Jurkat, Clone E6-1 (cell line): ENCODE measurements around the gene GRPEL2.

ENCODE experiments used
- DNase-seq: peaks from one replicate; pipeline ENCODE4 v3.0.0-alpha.2; 2011; ENCODE audit warnings: low read depth, low spot score
- H3K4me3 ChIP-seq: 2 replicates; pipeline ENCODE4 v1.5.1; 2011; ENCODE audit warnings: mild to moderate bottlenecking, low read length, control low read depth, moderate library complexity

GRPEL2 gene

GRCh38 chr5:149372076-149372795 lies 26.9 kb downstream of the GRPEL2 start:
- no peak overlapping the region for H3K4me3 ChIP-seq
- DNase-seq: no peak

- no peak overlapping the region for H3K4me3 ChIP-seq
These were observed 27.6 kb downstream of the GRPEL2 start for GRCh38 chr5:149372932-149373331.

GRCh38 chr5:149374303-149374702 lies 29.0 kb downstream of the GRPEL2 start:
- no peak overlapping the region for H3K4me3 ChIP-seq
- DNase-seq: no peak

More at GRCh38 chr5:149372932-149373331, 27.6 kb downstream of the GRPEL2 start:
- no peak for DNase-seq

GRCh38 chr5:149374801-149375200 lies 29.5 kb downstream of the GRPEL2 start:
- no peak overlapping the region for H3K4me3 ChIP-seq
- no peak for DNase-seq

GRCh38 chr5:149375434-149375833 lies 30.1 kb downstream of the GRPEL2 start:
- no peak overlapping the region for H3K4me3 ChIP-seq
- DNase-seq: no peak

GRCh38 chr5:149376104-149376503 lies 30.8 kb downstream of the GRPEL2 start:
- DNase-seq: no peak
- H3K4me3 ChIP-seq: no peak overlapping the region

GRCh38 chr5:149376711-149377447 lies 31.6 kb downstream of the GRPEL2 start:
- DNase-seq: no peak
- no peak overlapping the region for H3K4me3 ChIP-seq

GRCh38 chr5:149378241-149378820 lies 33.0 kb downstream of the GRPEL2 start:
- H3K4me3 ChIP-seq: no peak overlapping the region
- no peak for DNase-seq

- no peak for DNase-seq
- H3K4me3 ChIP-seq: no peak within 1 kb of the TSS
These were observed 34.0 kb downstream of the GRPEL2 start, which contains the start of gene IL17B for GRCh38 chr5:149379177-149379761. Gene IL17B, minus strand, starts transcription at chr5:149379292. Its CDS starts 67 bp downstream, at chr5:149379225.

- DNase-seq: no peak
- H3K4me3 ChIP-seq: no peak overlapping the region
These were observed 34.6 kb downstream of the GRPEL2 start for GRCh38 chr5:149379818-149380374.

GRCh38 chr5:149380466-149381121 lies 35.3 kb downstream of the GRPEL2 start:
- H3K4me3 ChIP-seq: no peak overlapping the region
- DNase-seq: no peak

GRCh38 chr5:149381261-149381985 lies 36.1 kb downstream of the GRPEL2 start:
- no peak overlapping the region for H3K4me3 ChIP-seq
- DNase-seq: no peak

GRCh38 chr5:149381986-149382338 lies 36.7 kb downstream of the GRPEL2 start:
- H3K4me3 ChIP-seq: no peak overlapping the region
- peak; percentile 42 for DNase-seq

GRCh38 chr5:149382517-149383220 lies 37.4 kb downstream of the GRPEL2 start:
- DNase-seq: no peak
- no peak overlapping the region for H3K4me3 ChIP-seq

- no peak for DNase-seq
- no peak overlapping the region for H3K4me3 ChIP-seq
These were observed 38.1 kb downstream of the GRPEL2 start for GRCh38 chr5:149383399-149383798.

- H3K4me3 ChIP-seq: no peak overlapping the region
- DNase-seq: no peak
These were observed 40.9 kb downstream of the GRPEL2 start for GRCh38 chr5:149386166-149386565.

GRCh38 chr5:149387081-149387631 lies 41.9 kb downstream of the GRPEL2 start:
- H3K4me3 ChIP-seq: no peak overlapping the region
- no peak for DNase-seq

- H3K4me3 ChIP-seq: no peak overlapping the region
- DNase-seq: no peak
These were observed 42.7 kb downstream of the GRPEL2 start for GRCh38 chr5:149387982-149388381.
